ENCODE results near the gene HOXC5. TPM values are rescaled to one million over a fixed set of nuclear protein-coding genes. Genes with fewer than 3 reads are reported as not detected.
A peak's percentile ranks its signal among the peaks of the same experiment; 100 is the strongest.

Gene HOXC5
- total RNA-seq, 1 experiment from 2014 or later = not detected

DNA sequence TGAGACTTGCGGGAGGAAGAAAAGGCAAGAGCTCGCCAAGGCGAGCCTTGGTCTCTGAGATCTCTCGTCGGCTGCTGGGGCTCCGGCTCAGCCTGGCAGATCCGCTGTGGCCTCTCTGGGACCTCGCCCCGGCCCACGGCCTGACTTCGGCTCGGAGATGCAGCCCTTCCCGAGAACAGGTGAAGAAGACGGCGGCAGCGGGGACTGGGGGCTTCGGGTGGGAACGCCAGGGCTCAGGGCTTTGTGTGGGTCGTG lies 38.9 kb upstream of the HOXC5 start:
- H3K27ac ChIP-seq (ENCODE audit: low read length) = no peak overlapping the region
- no peak for DNase-seq
- H3K4me2 ChIP-seq (ENCODE audit: low read depth, low read length, poor library complexity, severe bottlenecking) = no peak overlapping the region
- H3K4me1 ChIP-seq (ENCODE audit: low read length) = peaks cover 22% of the 10 kb centered on the region
- H3K9ac ChIP-seq (ENCODE audit: low read length) = no peak overlapping the region
- no peaks in the 10 kb centered on the region for H3K36me3 ChIP-seq (ENCODE audit: insufficient read depth, low read length)
- no peak overlapping the region for H3K4me3 ChIP-seq (ENCODE audit: low read length)
- no peaks in the 10 kb centered on the region for H3K79me2 ChIP-seq (ENCODE audit: low read length)
- H3K9me3 ChIP-seq (ENCODE audit: low read length) = no peaks in the 10 kb centered on the region
- no peaks in the 10 kb centered on the region for H4K20me1 ChIP-seq (ENCODE audit: insufficient read depth, low read depth, low read length)
- no peaks in the 10 kb centered on the region for H3K9me2 ChIP-seq (replicated peaks; ENCODE audit: insufficient read depth, low read length)
- H3K27me3 ChIP-seq (ENCODE audit: low read length) = no peaks in the 10 kb centered on the region
- no peak overlapping the region for H2AFZ ChIP-seq (ENCODE audit: low read length)

- no peaks in the 10 kb centered on the region for H3K9me2 ChIP-seq (replicated peaks; ENCODE audit: insufficient read depth, low read length)
- no peak overlapping the region for H3K27ac ChIP-seq (ENCODE audit: low read length)
- no peak overlapping the region for H2AFZ ChIP-seq (ENCODE audit: low read length)
- no peaks in the 10 kb centered on the region for H3K79me2 ChIP-seq (ENCODE audit: low read length)
- peak overlapping the region; percentile 60 for H3K4me2 ChIP-seq (ENCODE audit: low read depth, low read length, poor library complexity, severe bottlenecking)
- no peak overlapping the region for H3K4me3 ChIP-seq (ENCODE audit: low read length)
- peaks cover 18% of the 10 kb centered on the region for H3K4me1 ChIP-seq (ENCODE audit: low read length)
- H3K27me3 ChIP-seq (ENCODE audit: low read length) = no peaks in the 10 kb centered on the region
- no peaks in the 10 kb centered on the region for H3K36me3 ChIP-seq (ENCODE audit: insufficient read depth, low read length)
- no peak for DNase-seq
- H4K20me1 ChIP-seq (ENCODE audit: insufficient read depth, low read depth, low read length) = no peaks in the 10 kb centered on the region
- H3K9ac ChIP-seq (ENCODE audit: low read length) = no peak overlapping the region
- no peaks in the 10 kb centered on the region for H3K9me3 ChIP-seq (ENCODE audit: low read length)
Measured at GRCh38 chr12:53994264-53995001, 38.4 kb upstream of the HOXC5 start.

DNA sequence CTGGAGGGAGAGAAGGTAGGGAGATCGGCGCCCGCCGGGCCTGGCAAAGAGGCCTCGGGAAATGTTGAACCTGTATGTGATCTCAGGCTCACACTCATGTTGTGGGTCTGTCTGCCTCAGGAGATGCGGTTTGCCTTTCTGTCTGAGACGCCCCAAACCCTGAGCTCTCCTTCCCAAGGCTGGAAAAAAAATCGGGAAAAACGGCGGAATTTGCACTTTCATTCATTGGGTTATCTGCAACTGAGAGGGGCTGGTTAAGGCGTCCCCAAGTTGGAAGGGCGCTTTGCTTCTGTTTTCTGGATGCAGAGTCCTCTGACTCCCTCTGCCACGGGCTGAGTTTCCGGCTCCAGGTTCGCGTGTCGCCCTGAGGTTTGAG lies 37.9 kb upstream of the HOXC5 start:
- no peak for DNase-seq
- Histone ChIP-seq H3K4me3 (ENCODE audit: low read length) (peak overlapping the region; percentile 57; the same call in 1 of the 2 replicates), H3K27me3 (ENCODE audit: low read length) (no peaks in the 10 kb centered on the region), H3K27ac (ENCODE audit: low read length) (no peak overlapping the region), H3K9ac (ENCODE audit: low read length) (no peak overlapping the region; the same call in 1 of the 2 replicates), H3K4me2 (ENCODE audit: low read depth, low read length, poor library complexity, severe bottlenecking) (peak overlapping the region; percentile 60), H2AFZ (ENCODE audit: low read length) (no peak overlapping the region), H3K9me3 (ENCODE audit: low read length) (no peaks in the 10 kb centered on the region), H3K4me1 (ENCODE audit: low read length) (peaks cover 14% of the 10 kb centered on the region), H4K20me1 (ENCODE audit: insufficient read depth, low read depth, low read length) (no peaks in the 10 kb centered on the region), H3K36me3 (ENCODE audit: insufficient read depth, low read length) (no peaks in the 10 kb centered on the region), H3K9me2 (replicated peaks; ENCODE audit: insufficient read depth, low read length) (no peaks in the 10 kb centered on the region), H3K79me2 (ENCODE audit: low read length) (no peaks in the 10 kb centered on the region)

DNA sequence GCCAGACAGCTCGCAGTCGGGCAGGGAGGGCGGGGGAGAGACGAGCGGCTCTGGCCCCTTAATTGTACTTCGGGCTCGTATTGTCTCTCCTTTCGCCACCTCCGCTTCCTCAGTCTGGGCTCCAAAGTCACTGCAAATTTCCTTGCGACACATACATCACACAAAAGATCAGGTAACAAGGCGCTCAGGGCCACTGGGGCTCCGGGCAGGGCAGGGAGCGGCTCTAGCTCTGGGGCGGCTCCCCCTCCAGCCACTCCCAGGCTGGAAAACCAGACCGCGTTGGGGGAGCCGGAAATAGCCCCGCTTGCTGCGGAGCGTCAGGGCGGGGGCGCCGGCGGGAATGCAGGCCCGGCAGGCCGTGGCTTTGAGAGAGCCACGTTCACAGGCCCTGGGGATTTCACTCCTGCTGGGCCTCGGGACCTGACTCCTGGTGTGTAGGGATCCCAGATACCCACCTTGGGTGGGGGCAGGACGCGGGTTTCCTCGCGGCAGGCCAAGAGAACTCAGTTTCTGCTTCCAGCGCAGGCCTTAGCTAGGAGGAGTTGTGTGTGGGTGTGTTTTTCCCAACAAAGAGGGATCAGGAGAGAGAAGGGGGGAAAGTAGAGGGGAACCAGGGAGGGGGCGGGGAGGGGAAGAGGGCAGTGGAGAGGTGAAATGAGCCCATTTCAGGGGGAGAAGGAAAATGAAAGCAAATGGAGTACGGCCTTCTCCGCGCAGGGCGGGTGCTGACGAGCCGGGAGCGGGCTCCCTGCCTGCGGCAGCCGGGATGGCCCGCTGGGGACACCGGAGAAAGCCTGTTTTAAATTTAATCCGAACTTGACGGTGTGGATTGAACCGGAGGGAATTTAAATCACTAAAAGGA lies 37.2 kb upstream of the HOXC5 start:
- no peaks in the 10 kb centered on the region for H3K9me2 ChIP-seq (replicated peaks; ENCODE audit: insufficient read depth, low read length)
- no peak overlapping the region for H3K27ac ChIP-seq (ENCODE audit: low read length)
- peak overlapping the region; percentile 57; the same call in 1 of the 2 replicates for H3K4me3 ChIP-seq (ENCODE audit: low read length)
- H3K9ac ChIP-seq (ENCODE audit: low read length) = peak overlapping the region; percentile 64
- no peaks in the 10 kb centered on the region for H3K36me3 ChIP-seq (ENCODE audit: insufficient read depth, low read length)
- peak overlapping the region; percentile 48; the same call in 1 of the 2 replicates for H2AFZ ChIP-seq (ENCODE audit: low read length)
- DNase-seq = no peak
- H3K4me2 ChIP-seq (ENCODE audit: low read depth, low read length, poor library complexity, severe bottlenecking) = peak overlapping the region; percentile 60
- no peaks in the 10 kb centered on the region for H4K20me1 ChIP-seq (ENCODE audit: insufficient read depth, low read depth, low read length)
- no peaks in the 10 kb centered on the region for H3K27me3 ChIP-seq (ENCODE audit: low read length)
- H3K4me1 ChIP-seq (ENCODE audit: low read length) = peaks cover 14% of the 10 kb centered on the region
- no peaks in the 10 kb centered on the region for H3K79me2 ChIP-seq (ENCODE audit: low read length)
- H3K9me3 ChIP-seq (ENCODE audit: low read length) = no peaks in the 10 kb centered on the region

DNA sequence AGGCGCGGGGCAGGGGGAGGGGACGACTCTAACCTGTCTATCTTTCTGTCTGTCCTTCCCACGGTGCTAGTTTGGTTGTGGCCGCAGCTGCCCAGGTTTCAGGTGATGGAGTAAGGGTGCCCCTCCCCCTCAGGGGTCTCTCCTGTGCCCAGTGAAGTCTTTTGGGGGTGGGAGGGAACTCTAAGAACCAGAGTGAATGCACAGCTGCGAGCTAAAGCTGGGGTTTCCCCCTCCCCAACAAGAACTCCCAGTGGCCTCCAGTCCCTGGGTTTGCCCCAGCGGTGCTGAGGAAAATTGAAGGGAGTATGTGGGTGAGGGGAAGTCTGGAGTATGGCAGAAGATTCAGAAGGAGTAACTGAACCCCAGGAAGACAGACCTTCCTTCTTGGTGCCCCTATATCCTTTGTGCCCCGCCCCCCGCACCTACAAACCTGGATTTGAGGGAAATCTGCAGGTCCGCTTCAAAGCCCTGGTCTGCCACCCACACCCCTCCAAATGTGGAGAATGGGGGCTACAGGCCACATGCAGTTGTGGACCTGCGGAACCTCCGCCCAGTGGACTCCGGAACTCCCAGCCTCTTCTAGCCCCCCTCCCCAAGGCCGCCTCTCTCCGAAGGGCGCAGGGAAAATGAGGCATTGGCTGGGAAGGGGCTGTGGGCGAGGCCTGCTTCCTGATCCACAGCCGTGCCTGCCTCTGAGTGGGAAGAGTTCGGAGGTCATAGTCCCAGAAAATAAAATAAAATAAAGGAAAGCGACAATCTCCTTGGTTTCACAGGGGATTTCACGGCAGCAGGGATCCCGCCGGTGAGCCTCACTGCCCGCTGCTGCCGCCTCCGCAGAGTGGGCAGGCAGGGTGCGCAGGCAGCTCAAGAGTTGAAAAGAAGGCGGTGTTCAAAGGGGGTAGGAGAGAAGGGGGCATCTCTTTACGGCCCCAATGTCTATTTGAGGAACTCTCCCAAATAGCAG lies 36.3 kb upstream of the HOXC5 start:
- Histone ChIP-seq H3K36me3 (ENCODE audit: insufficient read depth, low read length) (no peaks in the 10 kb centered on the region), H3K27ac (ENCODE audit: low read length) (no peak overlapping the region), H3K9me3 (ENCODE audit: low read length) (no peaks in the 10 kb centered on the region), H3K4me3 (ENCODE audit: low read length) (peak overlapping the region; percentile 57; the same call in 1 of the 2 replicates), H3K4me1 (ENCODE audit: low read length) (peaks cover 14% of the 10 kb centered on the region), H3K79me2 (ENCODE audit: low read length) (no peaks in the 10 kb centered on the region), H3K4me2 (ENCODE audit: low read depth, low read length, poor library complexity, severe bottlenecking) (peak overlapping the region; percentile 60), H3K9me2 (replicated peaks; ENCODE audit: insufficient read depth, low read length) (no peaks in the 10 kb centered on the region), H3K9ac (ENCODE audit: low read length) (peak overlapping the region; percentile 64; the same call in 1 of the 2 replicates), H4K20me1 (ENCODE audit: insufficient read depth, low read depth, low read length) (no peaks in the 10 kb centered on the region), H2AFZ (ENCODE audit: low read length) (0 out of 2 replicates have a peak overlapping the region, but pooled peaks have one; percentile 48), H3K27me3 (ENCODE audit: low read length) (no peaks in the 10 kb centered on the region)
- no peak for DNase-seq

DNA sequence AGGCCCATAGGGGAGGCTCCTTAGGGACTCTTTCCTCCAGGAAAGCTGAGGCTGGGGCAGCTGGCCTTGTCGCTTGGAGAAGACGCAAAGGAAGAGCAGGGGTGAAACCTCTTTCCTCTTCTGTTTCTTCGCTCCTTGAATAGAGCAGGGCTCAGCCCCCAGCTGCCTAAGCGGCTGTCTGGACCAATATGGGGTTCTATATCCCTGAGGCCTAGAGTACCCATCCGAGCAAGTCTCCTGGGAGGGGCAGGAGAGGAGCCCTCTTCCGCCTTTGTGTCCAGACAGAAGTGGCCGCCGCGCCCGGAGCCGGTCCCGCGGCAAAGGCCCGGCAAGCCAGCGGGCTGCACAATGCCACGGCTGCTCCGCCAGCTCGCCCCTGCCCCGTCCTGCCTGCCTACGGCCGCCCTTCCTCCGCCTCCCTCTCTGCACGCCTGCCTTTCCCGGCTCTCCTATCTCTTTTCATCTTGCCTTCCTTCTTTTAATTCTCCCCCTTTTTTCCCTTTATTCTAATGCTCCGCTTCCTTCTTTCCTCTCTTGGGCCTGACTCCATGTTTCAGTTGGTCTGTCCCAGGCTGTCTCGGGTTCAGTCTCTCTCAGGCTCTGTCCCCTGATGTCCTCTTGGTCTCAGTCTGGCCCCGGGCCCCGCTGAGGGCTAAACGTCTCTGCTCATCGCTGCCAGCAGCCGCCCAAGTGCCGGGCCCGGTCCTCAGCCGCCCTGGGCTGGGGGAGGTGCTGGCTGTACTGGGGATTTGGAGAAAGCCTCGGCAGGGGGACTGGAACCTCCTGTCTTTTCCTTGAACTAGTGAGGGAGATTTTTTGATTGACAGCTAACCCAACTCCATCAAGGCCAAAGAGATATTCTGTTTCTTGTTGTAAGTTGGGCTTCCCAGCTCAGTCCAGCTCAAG lies 35.4 kb upstream of the HOXC5 start:
- Histone ChIP-seq H3K9me2 (replicated peaks; ENCODE audit: insufficient read depth, low read length) (no peaks in the 10 kb centered on the region), H3K4me2 (ENCODE audit: low read depth, low read length, poor library complexity, severe bottlenecking) (no peak overlapping the region), H3K36me3 (ENCODE audit: insufficient read depth, low read length) (no peaks in the 10 kb centered on the region), H3K4me1 (ENCODE audit: low read length) (peaks cover 14% of the 10 kb centered on the region), H3K27ac (ENCODE audit: low read length) (no peak overlapping the region), H3K9me3 (ENCODE audit: low read length) (no peaks in the 10 kb centered on the region), H3K79me2 (ENCODE audit: low read length) (no peaks in the 10 kb centered on the region), H3K9ac (ENCODE audit: low read length) (no peak overlapping the region), H3K4me3 (ENCODE audit: low read length) (no peak overlapping the region), H2AFZ (ENCODE audit: low read length) (no peak overlapping the region), H4K20me1 (ENCODE audit: insufficient read depth, low read depth, low read length) (no peaks in the 10 kb centered on the region), H3K27me3 (ENCODE audit: low read length) (no peaks in the 10 kb centered on the region)
- no peak for DNase-seq

DNA sequence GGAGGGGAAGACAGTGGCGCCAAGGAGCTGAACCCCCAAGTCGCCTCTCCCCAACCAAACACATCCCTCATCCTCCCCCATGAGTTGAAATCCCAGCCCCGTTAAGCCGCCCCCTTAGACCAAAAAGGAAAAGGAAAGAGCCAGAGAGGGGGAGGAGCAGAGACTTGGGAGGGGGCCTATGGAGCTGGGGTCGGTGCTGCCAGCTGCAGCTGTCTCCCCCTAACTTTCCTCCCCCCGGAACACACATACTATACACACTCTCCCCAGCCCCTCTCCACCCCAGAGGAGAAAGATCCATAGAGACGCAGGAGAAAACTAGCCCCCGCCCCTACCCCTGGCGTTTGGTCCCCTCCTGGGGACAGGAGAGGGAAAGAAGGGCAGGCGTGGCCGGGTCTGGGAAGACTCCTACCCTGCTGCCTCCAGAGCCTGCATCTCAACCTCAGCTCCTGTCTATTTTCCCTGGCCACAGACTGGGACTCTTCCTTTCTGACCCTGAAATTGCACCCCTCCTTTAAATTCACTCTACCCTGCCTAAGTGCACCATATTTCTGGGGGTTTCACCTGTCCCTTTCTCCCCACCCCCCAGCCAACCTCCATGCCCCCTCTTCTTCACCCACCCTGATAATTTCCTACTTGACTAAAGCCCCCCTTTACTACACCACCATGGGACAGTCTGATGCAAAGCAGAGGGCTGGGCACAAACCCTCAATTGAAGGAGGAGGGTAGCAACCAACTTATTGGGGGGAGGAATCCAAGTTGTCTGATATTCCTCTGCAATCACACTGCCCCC lies 34.5 kb upstream of the HOXC5 start:
- DNase-seq = no peak
- Histone ChIP-seq H3K9me2 (replicated peaks; ENCODE audit: insufficient read depth, low read length) (no peaks in the 10 kb centered on the region), H3K27me3 (ENCODE audit: low read length) (no peaks in the 10 kb centered on the region), H3K9ac (ENCODE audit: low read length) (no peak overlapping the region), H3K4me3 (ENCODE audit: low read length) (no peak overlapping the region), H4K20me1 (ENCODE audit: insufficient read depth, low read depth, low read length) (no peaks in the 10 kb centered on the region), H3K4me2 (ENCODE audit: low read depth, low read length, poor library complexity, severe bottlenecking) (no peak overlapping the region), H2AFZ (ENCODE audit: low read length) (no peak overlapping the region), H3K27ac (ENCODE audit: low read length) (no peak overlapping the region), H3K36me3 (ENCODE audit: insufficient read depth, low read length) (no peaks in the 10 kb centered on the region), H3K79me2 (ENCODE audit: low read length) (no peaks in the 10 kb centered on the region), H3K9me3 (ENCODE audit: low read length) (no peaks in the 10 kb centered on the region), H3K4me1 (ENCODE audit: low read length) (peaks cover 14% of the 10 kb centered on the region)
